ENCODE measurements around the gene TMTC2. TPM values are rescaled to one million over a fixed set of nuclear protein-coding genes. Genes with fewer than 3 reads are reported as not detected.
A peak's percentile ranks its signal among the peaks of the same experiment; 100 is the strongest.

TMTC2 gene
- polyA plus RNA-seq, 1 experiment, result 5.6 TPM

DNA sequence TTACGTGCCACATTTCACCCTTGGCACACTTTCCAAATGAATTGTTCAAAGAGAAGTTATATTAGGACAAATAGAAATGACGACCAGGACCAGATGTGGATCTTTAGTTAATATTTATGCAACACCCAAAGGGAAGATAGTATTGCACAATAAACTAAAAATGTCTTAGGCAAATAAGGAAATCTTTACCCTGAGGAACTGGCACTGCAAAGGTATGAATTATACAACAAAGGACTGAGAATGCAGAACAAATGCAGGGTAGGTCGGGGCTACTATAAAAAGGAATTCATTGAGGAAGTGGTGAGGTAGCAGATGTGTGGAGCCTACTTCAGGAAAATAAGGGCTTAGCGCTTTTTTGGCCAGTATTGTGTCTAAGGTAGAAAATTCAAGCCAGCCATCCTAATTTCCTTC is 3.9 kb upstream of the TMTC2 start:
- H3K27me3 ChIP-seq (ENCODE audit: control insufficient read depth, insufficient read depth, low read length), result no peaks in the 10 kb centered on the region; the same call in 1 of the 2 replicates
- TF ChIP-seq, protein P1, sequence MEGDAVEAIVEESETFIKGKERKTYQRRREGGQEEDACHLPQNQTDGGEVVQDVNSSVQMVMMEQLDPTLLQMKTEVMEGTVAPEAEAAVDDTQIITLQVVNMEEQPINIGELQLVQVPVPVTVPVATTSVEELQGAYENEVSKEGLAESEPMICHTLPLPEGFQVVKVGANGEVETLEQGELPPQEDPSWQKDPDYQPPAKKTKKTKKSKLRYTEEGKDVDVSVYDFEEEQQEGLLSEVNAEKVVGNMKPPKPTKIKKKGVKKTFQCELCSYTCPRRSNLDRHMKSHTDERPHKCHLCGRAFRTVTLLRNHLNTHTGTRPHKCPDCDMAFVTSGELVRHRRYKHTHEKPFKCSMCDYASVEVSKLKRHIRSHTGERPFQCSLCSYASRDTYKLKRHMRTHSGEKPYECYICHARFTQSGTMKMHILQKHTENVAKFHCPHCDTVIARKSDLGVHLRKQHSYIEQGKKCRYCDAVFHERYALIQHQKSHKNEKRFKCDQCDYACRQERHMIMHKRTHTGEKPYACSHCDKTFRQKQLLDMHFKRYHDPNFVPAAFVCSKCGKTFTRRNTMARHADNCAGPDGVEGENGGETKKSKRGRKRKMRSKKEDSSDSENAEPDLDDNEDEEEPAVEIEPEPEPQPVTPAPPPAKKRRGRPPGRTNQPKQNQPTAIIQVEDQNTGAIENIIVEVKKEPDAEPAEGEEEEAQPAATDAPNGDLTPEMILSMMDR (IDR thresholded peaks at IDR 0.05; ENCODE audit: insufficient read depth, low read depth, low read length), result no peak
- H3K4me3 ChIP-seq (ENCODE audit: low read depth, low read length), result no peak overlapping the region
- ChIA-PET CTCF (interaction anchor here (1.1 to 5.0 kb wide), 2 partner anchors 17 to 1820 kb away, joined by 4 to 35 read pairs; no protein-coding TSS in a partner anchor), POLR2A (no interaction called here)
- H3K36me3 ChIP-seq (ENCODE audit: control insufficient read depth, insufficient read depth, low read length), result no peaks in the 10 kb centered on the region
- no peak for DNase-seq (ENCODE audit: low read depth)

DNA sequence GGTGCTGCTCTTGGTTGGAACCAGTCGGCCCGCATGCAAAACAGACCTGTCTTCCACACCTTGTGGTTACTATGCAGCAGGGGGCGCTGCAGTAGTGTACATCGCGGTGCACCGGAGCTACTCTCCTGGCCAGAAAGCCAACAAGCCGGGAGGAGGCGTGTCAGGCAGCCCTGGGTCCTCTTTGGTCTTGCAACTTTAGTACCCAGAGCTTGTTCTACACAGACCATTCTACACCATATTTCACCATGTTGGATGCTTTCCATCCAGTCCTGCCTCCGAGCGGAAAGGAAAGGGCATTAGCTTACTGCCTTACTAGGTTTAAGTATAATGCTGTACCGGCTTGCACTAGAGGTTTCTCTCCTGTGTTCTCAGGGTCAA is 927 bp upstream of the TMTC2 start:
- DNase-seq (ENCODE audit: low read depth), result peak; percentile 62
- Histone ChIP-seq H3K27me3 (ENCODE audit: control insufficient read depth, insufficient read depth, low read length) (no peaks in the 10 kb centered on the region; the same call in 1 of the 2 replicates), H3K4me3 (ENCODE audit: low read depth, low read length) (peak overlapping the region; percentile 73), H3K36me3 (ENCODE audit: control insufficient read depth, insufficient read depth, low read length) (no peaks in the 10 kb centered on the region)
- ChIA-PET POLR2A (interaction anchor here (0.6 kb wide), 1 partner anchor 44 kb away, joined by 13 read pairs; no protein-coding TSS in a partner anchor), CTCF (interaction anchor here (0.6 to 5.0 kb wide), 31 partner anchors 9 to 1822 kb away, joined by 3 to 35 read pairs (median 4); no protein-coding TSS in a partner anchor)
- TF ChIP-seq, protein P1 (IDR thresholded peaks at IDR 0.05; ENCODE audit: insufficient read depth, low read depth, low read length), result peak; percentile 89

DNA sequence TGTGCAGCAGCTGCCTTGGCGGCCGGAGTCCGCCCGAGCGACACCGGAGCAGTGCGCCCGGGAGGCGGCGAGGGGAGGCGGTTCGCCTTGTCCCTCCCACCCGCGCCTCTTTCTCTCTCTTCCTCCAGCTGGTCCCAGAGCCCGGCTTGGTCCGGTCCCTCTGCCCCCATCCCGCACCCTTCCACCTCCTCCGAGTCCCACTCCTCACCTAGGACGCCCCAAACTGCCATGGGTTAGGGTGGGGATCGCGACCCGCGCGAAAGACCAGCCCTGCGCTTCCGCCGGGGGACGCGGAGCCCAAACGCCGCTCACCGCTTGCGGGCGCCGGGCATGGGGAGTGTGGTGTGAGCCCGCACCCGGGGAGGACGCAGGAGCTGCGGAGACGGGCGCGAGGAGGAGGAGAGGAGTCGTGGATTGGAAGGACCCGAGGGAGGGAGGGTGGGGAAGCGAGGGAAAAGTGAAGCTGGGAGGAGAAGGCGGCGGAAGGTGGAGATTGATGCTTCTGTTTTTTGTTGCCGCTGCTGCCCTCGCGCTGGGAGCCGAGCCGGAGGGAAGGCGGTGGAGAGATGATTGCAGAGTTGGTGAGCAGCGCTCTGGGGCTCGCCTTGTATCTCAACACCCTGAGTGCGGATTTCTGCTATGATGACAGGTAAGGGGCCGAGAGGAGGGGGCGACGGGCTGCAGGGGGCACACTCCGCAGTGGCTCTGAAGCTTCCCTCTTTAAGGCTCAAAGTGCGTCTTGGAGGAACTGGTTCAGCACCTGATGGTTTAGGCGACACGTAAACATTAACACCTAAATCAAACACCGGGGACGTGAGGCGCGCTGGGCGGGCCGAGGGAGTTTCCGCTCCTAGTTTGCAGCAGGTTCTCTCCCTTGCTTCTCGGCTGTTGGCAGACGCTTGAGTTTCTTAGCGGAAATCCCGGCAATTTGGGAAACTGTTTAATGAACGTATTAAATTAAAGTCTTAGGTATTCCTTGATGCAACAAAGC is 610 bp downstream of the TMTC2 start:
- peak overlapping the region; percentile 73 for H3K4me3 ChIP-seq (ENCODE audit: low read depth, low read length)
- TF ChIP-seq, protein P1 (IDR thresholded peaks at IDR 0.05; ENCODE audit: insufficient read depth, low read depth, low read length), result 0 out of 2 replicates have a peak, but pooled peaks have one; percentile 9
- ChIA-PET CTCF (interaction anchor here (0.6 to 5.0 kb wide), 12 partner anchors 10 to 1821 kb away, joined by 3 to 35 read pairs (median 4); no protein-coding TSS in a partner anchor), POLR2A (interaction anchor here (0.7 kb wide), 1 partner anchor 452 kb away, joined by 3 read pairs; no protein-coding TSS in a partner anchor)
- DNase-seq (ENCODE audit: low read depth), result no peak
- no peaks in the 10 kb centered on the region for H3K36me3 ChIP-seq (ENCODE audit: control insufficient read depth, insufficient read depth, low read length)
- no peaks in the 10 kb centered on the region; the same call in 1 of the 2 replicates for H3K27me3 ChIP-seq (ENCODE audit: control insufficient read depth, insufficient read depth, low read length)

DNA sequence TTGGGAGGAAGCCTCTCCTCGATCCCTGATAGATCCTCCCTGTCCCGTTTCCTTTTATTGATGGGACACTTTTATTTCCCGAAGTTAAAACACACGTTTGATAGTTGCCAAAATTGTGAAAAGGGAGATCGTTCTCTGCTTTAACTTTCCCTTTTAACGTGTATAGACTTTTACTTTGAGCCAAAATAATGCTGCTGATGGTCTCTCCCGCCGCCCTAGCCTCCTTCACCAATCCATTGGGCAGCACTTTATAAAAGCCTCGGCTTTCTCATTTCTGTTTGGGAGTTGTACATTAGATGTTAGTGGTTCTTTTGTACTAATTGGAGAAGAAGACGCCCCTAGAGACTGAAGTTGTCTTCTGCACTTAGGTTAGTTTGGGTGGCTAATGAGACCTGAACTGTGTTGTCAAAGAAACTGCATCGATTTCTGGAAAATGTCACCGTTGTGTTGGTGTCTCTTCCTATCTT is 1.4 kb downstream of the TMTC2 start:
- no peak for DNase-seq (ENCODE audit: low read depth)
- TF ChIP-seq, protein P1 (IDR thresholded peaks at IDR 0.05; ENCODE audit: insufficient read depth, low read depth, low read length), result no peak
- POLR2A ChIA-PET, result no interaction called here

GRCh38 chr12:82688596-82688995 is 1.9 kb downstream of the TMTC2 start:
- no peak for DNase-seq (ENCODE audit: low read depth)
- H3K4me3 ChIP-seq (ENCODE audit: low read depth, low read length), result peak overlapping the region; percentile 73
- ChIA-PET CTCF (no interaction called here), POLR2A (no interaction called here)
- H3K36me3 ChIP-seq (ENCODE audit: control insufficient read depth, insufficient read depth, low read length), result no peaks in the 10 kb centered on the region
- TF ChIP-seq, protein P1 (IDR thresholded peaks at IDR 0.05; ENCODE audit: insufficient read depth, low read depth, low read length), result no peak
- no peaks in the 10 kb centered on the region for H3K27me3 ChIP-seq (ENCODE audit: control insufficient read depth, insufficient read depth, low read length)

More for the DNA sequence above, 1.4 kb downstream of the TMTC2 start:
- H3K36me3 ChIP-seq (ENCODE audit: control insufficient read depth, insufficient read depth, low read length), result no peaks in the 10 kb centered on the region
- H3K27me3 ChIP-seq (ENCODE audit: control insufficient read depth, insufficient read depth, low read length), result no peaks in the 10 kb centered on the region
- peak overlapping the region; percentile 73 for H3K4me3 ChIP-seq (ENCODE audit: low read depth, low read length)
- CTCF ChIA-PET, result interaction anchor here (5.0 kb wide), 1 partner anchor 1815 kb away, joined by 35 read pairs; no protein-coding TSS in a partner anchor

Measured in BJ (cell line).